Central memory CD8-positive, alpha-beta T cell (primary cell): ENCODE data around the gene GOLGA6A.
A peak's percentile ranks its signal among the peaks of the same experiment; 100 is the strongest.
"Not testable (repeated sequence)": the region's sequence is repeated elsewhere in the genome, so short reads cannot be mapped to it uniquely, and the experiment has no call there.

Source experiments
- ATAC-seq: fragments of 150-1000 bp; cut with Tn5 transposase; replicated peaks from 2 replicates; pipeline ENCODE4 v1.10.0; 2022; ENCODE audit warnings: mild to moderate bottlenecking, moderate FRiP score, moderate number of reproducible peaks; ENCODE audit not compliant: poor library complexity, severe bottlenecking; ENCODE audit errors: extremely low read depth
- DNase-seq, 2 donors: peaks; one replicate each; pipeline ENCODE4 v3.0.0; 2021; ENCODE audit warnings: low spot score in 2 of 2
- H3K27ac Mint-ChIP-seq: one replicate; pipeline ENCODE4 v1.8.0; 2022; ENCODE audit warnings: low read depth, mild to moderate bottlenecking, moderate library complexity, mixed read lengths
- H3K27me3 Mint-ChIP-seq: one replicate; pipeline ENCODE4 v1.8.0; 2022; ENCODE audit warnings: mixed read lengths
- H3K36me3 Mint-ChIP-seq: one replicate; pipeline ENCODE4 v1.8.0; 2022; ENCODE audit warnings: mild to moderate bottlenecking, moderate library complexity, mixed read lengths; ENCODE audit not compliant: insufficient read depth
- H3K4me1 Mint-ChIP-seq: one replicate; pipeline ENCODE4 v1.8.0; 2022; ENCODE audit warnings: mixed read lengths
- H3K4me3 Mint-ChIP-seq: one replicate; pipeline ENCODE4 v1.8.0; 2022; ENCODE audit warnings: mild to moderate bottlenecking, moderate library complexity, mixed read lengths
- H3K9me3 Mint-ChIP-seq: one replicate; pipeline ENCODE4 v1.8.0; 2022; ENCODE audit warnings: mixed read lengths

The GOLGA6A gene

DNA sequence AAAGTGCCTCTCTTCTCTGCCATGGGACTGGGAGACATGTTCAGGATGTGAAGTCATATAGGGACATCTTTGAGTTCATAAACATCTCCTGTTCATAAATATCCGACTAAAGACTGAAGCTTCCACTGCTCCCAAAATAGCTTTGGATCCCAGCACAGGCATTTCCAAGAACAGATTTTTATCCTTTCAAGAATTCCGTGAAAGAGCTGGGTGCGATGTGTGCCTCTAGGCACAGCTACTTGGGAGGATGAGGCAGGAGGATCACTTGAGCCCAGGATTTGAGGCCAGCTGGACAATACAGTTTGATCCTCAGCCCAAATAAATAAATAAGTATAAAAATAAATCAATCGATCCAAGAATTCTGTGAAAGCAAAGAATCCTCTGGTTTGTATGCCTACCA is 41.3 kb upstream of the GOLGA6A start:
- ATAC-seq (no peak), DNase-seq (no peak)
- Mint-ChIP-seq H3K4me1 (no peaks in the 10 kb centered on the region), H3K9me3 (no peaks in the 10 kb centered on the region), H3K27ac (no peak overlapping the region), H3K4me3 (no peak overlapping the region), H3K27me3 (peaks cover 100% of the 10 kb centered on the region), H3K36me3 (peaks cover 3% of the 10 kb centered on the region)

DNA sequence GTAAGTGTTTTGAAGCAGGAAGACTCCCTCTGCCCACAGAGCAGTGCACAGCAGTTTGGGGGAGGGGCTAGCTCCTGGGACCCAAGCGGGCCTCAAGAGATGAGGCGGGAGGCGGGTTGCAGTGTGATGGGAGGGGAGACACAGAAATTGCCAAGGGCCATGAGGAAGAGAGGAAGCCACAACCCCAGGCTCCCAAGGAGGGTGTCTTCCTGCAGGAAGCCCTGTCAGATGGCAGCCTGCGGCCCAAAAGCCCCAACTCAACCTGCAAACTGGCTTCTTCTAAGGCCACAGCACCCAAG is 40.7 kb upstream of the GOLGA6A start:
- no peak for ATAC-seq
- Mint-ChIP-seq H3K9me3 (no peaks in the 10 kb centered on the region), H3K27ac (no peak overlapping the region), H3K4me3 (no peak overlapping the region), H3K27me3 (peaks cover 100% of the 10 kb centered on the region), H3K36me3 (no peaks in the 10 kb centered on the region), H3K4me1 (no peaks in the 10 kb centered on the region)
- DNase-seq, result no peak

DNA sequence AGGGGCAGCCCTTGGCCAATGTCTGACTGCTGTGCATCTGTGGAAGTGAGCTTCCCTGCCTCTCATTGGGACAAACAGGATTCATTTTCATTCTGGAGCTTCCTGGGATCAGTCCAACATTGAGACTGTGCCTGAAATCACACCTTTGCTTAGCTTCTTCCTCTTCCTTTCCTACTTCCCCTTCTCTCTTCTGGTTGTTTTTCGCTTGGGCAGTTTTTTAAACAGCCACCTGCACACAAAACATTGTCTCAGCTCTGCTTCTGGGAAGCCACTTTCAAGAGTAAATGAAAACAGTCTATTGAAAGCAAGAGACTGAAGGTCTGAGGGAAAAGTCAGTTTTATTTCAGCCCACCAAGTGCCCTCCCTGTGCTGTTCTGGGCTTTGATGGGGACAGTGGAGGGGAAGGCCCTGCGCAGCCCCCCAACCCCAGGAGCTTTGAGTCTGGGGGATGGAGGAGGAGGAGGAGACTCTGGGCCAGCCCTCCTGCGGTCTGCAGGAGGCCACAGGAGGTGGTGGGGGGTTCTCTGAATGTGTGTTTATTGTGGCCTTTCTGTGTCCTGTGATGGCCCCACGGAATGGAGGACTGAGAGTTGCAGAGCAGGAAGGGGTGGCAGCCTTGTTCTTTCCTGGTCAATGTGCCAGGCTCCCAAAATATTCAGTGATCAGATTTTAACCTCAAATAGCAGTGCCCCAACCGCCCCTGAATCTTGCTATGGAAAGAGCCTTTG is 40.2 kb upstream of the GOLGA6A start:
- Mint-ChIP-seq H3K4me1 (no peaks in the 10 kb centered on the region), H3K27me3 (peaks cover 100% of the 10 kb centered on the region), H3K9me3 (no peaks in the 10 kb centered on the region), H3K4me3 (no peak overlapping the region), H3K27ac (no peak overlapping the region), H3K36me3 (no peaks in the 10 kb centered on the region)
- ATAC-seq (no peak), DNase-seq (no peak)

DNA sequence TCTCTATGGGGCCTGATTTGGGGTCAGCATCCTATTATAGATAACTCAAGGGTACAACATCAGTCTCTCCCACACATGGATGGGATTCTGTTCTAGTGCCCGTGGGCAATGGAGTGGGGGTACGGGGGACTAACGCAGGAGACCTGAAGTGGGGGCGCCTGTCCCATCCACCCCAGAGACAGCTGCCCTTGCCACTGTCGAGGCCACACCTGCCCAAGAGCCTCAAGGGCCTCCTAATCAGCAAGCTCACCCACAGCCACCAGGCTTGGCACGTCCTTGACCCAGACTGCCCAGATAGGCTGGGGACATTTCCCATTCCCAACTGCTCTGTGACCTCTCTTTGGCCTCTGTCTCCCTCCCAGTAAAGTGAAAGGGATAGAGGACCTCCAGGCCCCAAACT is 39.5 kb upstream of the GOLGA6A start:
- no peak for DNase-seq
- Mint-ChIP-seq H3K27ac (no peak overlapping the region), H3K27me3 (peaks cover 95% of the 10 kb centered on the region), H3K4me3 (no peak overlapping the region), H3K36me3 (no peaks in the 10 kb centered on the region), H3K4me1 (no peaks in the 10 kb centered on the region), H3K9me3 (no peaks in the 10 kb centered on the region)
- no peak for ATAC-seq

DNA sequence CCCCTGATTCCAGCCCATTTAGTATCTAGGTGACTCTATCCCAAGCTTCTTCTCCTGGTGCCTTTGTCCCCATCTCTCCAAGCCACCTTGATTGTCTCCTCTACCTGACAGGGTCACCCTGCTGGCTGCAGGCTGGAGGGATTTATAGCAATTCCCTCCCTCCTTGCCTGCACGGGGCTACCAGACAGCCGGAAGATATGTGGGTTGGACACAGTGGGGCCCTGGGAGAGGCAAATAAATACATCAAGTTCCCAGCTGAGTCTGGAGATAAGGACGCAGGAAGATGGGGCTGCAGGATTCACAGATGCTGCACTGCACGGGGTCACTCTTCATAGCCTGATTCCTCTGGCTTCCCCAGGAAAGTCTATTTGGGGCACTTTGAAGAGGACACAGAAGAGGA is 38.7 kb upstream of the GOLGA6A start:
- DNase-seq, result no peak
- no peaks in the 10 kb centered on the region for H3K4me1 Mint-ChIP-seq
- no peak overlapping the region for H3K27ac Mint-ChIP-seq
- no peaks in the 10 kb centered on the region for H3K9me3 Mint-ChIP-seq
- H3K27me3 Mint-ChIP-seq, result peaks cover 87% of the 10 kb centered on the region
- H3K4me3 Mint-ChIP-seq, result no peak overlapping the region
- no peaks in the 10 kb centered on the region for H3K36me3 Mint-ChIP-seq
- no peak for ATAC-seq

DNA sequence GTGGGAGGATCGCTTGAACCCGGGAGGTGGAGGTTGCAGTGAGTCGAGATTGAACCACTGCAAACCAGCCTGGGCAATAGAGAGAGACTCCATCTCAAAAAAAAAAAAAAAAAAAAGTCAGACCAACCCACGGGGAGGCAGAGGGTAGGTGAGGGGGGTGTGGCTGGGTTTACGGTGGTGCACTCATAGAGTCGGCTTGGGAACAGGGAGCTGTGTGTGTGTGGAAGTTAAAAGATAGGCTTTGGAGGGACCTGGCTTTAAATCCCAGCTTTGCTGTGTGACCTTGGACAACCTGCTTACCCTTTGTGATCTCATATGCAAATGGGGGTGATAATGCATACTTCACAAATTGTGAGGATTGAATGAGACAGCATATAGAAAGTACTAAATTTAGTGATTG is 38.1 kb upstream of the GOLGA6A start:
- DNase-seq (no peak), ATAC-seq (no peak)
- peaks cover 81% of the 10 kb centered on the region for H3K27me3 Mint-ChIP-seq
- no peaks in the 10 kb centered on the region for H3K36me3 Mint-ChIP-seq
- no peaks in the 10 kb centered on the region for H3K4me1 Mint-ChIP-seq
- no peaks in the 10 kb centered on the region for H3K9me3 Mint-ChIP-seq
- H3K4me3 Mint-ChIP-seq, result no peak overlapping the region
- no peak overlapping the region for H3K27ac Mint-ChIP-seq

DNA sequence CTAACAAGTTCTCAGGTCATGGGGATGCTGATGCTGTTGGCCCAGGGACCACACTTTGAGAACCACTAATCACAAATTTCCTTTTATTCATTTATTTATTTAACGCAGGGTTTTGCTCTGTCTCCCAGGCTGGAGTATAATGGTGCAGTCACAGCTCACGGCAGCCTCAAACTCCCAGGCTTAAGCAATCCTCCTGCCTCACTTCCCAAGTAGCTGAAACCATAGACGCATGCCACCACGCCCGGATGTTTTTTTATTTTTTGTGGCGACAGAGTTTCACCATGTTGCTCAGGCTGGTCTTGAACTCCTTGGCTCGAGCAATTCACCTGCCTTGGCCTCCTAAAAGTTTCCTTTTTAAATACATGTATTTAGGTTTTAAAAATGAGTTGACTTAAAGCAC is 27.4 kb upstream of the GOLGA6A start:
- Mint-ChIP-seq H3K9me3 (no peaks in the 10 kb centered on the region), H3K4me3 (no peak overlapping the region), H3K27me3 (peaks cover 33% of the 10 kb centered on the region), H3K36me3 (no peaks in the 10 kb centered on the region), H3K4me1 (no peaks in the 10 kb centered on the region), H3K27ac (no peak overlapping the region)
- DNase-seq (no peak), ATAC-seq (no peak)

DNA sequence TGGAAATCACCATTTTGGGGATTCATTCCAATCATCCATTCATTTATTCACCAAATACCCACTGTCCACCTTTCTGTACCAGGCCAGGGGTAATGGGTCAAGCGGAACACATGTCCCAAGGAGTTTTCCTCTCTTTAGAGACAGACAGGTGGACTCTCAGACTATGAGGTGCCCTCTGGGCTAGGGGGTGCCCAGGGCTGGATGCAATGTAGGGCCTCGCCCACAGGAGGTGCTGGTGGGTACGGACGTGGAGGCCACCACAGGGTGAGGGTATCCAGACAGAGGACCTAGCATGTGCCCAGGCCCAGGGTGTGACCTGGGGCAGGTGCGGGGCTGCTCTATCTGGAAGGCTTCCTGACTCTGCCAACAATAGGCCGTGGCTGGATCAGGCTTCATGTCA is 26.3 kb upstream of the GOLGA6A start:
- peaks cover 22% of the 10 kb centered on the region for H3K27me3 Mint-ChIP-seq
- not testable (repeated sequence) for H3K4me3 Mint-ChIP-seq, H3K36me3 Mint-ChIP-seq, DNase-seq, H3K9me3 Mint-ChIP-seq, H3K4me1 Mint-ChIP-seq, ATAC-seq, H3K27ac Mint-ChIP-seq

DNA sequence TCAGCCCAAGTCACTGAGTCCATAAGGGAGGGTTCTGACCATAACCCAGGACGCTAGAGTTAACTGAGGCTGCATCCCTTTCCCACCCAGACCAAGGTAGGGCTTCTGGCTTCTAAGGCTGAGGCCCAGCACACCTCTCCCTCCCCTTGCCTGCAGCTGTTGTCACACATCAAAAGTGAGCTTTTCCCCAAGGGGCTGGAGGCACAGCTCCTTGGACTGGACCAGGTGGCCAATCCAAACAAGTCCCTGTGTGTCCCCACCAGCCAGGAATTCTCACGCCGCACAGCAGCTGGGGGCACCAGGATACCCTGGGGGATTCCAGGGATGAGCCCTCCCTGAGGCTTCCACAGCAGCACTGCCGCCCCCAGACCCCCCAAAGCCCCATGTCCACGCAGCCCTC is 25.8 kb upstream of the GOLGA6A start:
- Mint-ChIP-seq H3K27me3 (peaks cover 19% of the 10 kb centered on the region), H3K9me3 (no peaks in the 10 kb centered on the region), H3K27ac (no peak overlapping the region), H3K4me3 (no peak overlapping the region), H3K4me1 (no peaks in the 10 kb centered on the region), H3K36me3 (no peaks in the 10 kb centered on the region)
- DNase-seq, result no peak
- ATAC-seq, result no peak

DNA sequence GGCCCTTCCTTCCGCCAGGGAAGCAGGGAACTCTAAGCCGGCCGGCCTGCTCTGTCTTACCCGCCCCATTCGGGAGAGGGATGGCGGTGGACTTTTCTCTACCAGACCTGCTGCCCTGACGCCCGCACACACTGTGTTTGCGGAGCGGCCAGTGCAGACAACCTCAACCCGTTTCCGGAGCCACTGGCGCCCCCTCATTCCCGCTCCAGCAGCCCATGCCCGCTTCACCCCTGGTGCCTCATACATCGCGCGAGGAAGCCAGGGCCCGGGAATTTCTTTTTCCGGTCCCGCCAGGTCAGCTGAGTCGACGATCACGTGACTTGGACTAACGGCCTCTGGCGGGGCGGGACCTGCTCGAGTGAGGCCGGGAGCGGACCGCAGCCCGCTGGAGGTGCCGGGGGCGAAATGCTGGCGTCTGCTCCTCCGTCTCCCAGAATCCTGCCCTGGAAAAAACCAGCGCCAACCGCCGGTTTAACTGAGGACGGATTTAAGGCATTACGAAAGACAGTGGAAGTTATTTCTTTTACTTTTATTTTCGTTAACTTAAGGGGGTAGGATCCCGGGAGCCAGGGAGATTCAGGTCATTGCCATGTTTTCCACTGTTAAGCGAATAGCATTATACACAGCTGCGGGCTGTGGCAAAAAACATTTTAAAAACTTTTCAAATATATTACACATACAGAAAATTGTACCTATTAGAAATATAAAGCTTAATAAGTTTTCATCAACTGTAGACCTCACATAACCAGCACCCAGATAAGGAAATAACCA is 17.8 kb upstream of the GOLGA6A start:
- ATAC-seq, result peak; percentile 35
- not testable (repeated sequence) for H3K9me3 Mint-ChIP-seq, H3K27me3 Mint-ChIP-seq

DNA sequence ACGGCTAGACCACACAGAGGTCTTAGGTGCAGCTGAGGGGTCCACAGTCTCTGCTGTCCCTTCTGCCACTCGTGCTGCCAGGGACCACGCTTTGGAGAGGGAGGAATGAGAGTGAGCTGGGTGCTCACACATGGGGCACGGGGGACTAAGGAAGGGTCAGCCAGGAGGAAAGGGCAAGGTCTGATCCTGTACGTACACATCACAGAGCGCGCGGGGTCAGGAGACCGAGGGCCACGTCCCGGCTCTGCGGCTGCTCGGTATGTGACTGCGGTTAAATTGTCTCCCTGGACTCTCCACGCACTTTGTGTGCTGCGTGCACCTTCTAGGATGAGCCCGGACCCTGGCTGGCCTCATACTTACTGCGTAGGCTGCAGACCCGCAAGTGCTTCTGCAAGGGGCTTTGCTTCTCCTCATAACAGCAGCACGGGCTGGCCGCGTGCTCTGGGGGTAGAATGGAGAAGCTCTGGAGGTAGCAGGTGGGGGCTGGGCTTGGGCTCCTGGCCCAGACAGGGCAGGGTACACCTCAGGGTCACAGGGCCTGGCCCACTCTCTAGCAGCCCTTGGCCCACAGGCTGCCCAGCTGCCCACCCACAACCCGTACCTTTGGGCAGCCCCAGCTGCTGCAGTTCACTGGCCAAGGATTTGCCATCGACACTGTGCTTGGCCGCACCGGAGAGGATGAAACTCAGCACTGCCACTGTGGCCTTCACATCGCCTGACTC is 14.6 kb upstream of the GOLGA6A start:
- not testable (repeated sequence) for H3K9me3 Mint-ChIP-seq, H3K27me3 Mint-ChIP-seq, H3K4me3 Mint-ChIP-seq, H3K4me1 Mint-ChIP-seq, DNase-seq, H3K27ac Mint-ChIP-seq, H3K36me3 Mint-ChIP-seq, ATAC-seq

More for the DNA sequence above, 17.8 kb upstream of the GOLGA6A start:
- peak; percentile 25 to 40 for DNase-seq
- Mint-ChIP-seq H3K4me3 (peak overlapping the region; percentile 80), H3K27ac (peak overlapping the region; percentile 91)
- not testable (repeated sequence) for H3K36me3 Mint-ChIP-seq, H3K4me1 Mint-ChIP-seq

DNA sequence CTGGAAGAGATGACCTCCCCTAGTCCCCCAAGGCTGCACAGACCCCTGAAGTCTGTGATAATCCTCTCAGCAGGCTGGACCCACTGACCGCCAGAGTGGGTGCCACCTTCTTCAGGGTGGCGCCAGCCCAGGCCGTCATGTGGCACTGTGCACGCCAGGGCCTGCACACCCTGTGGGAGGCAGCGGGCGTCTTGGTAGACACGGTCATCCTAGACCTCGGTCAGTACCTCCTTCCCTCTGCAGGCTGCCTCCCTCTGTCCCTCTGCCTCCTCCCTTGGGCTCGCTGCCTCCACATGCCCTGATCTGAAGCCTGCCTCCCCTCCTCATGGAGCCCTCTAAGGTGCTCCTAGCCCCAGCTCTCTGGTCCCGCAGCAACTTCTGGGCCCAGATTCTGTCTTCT is 13.3 kb upstream of the GOLGA6A start:
- H3K9me3 Mint-ChIP-seq, H3K27me3 Mint-ChIP-seq, H3K4me1 Mint-ChIP-seq, ATAC-seq, H3K4me3 Mint-ChIP-seq, DNase-seq, H3K36me3 Mint-ChIP-seq, H3K27ac Mint-ChIP-seq: not testable (repeated sequence)

DNA sequence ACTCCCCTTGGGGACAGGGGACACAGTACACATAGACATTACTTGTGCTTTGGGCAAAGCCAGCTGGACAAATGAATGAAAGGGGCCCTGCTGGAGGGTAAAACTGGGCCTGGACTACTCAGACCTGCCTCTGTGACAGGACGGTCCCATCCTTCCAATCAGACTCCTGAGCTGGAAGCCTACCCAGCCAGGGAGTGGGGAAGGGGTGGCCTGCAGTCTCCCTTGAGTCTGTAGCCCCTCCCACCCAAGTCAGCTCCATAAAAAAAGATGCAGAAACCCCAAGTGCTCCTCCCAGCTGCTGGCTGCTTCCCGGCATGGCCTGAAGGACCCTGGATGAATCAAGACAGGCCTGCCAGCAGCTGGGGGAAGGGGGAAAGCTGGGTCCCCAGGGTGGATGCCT is 12.2 kb upstream of the GOLGA6A start:
- not testable (repeated sequence) for H3K27ac Mint-ChIP-seq, H3K4me3 Mint-ChIP-seq, H3K9me3 Mint-ChIP-seq, H3K36me3 Mint-ChIP-seq, H3K27me3 Mint-ChIP-seq, ATAC-seq, H3K4me1 Mint-ChIP-seq, DNase-seq
